ENCODE data around the gene CILP. TPM values are rescaled to one million over a fixed set of nuclear protein-coding genes. Genes with fewer than 3 reads are reported as not detected.
A peak's percentile ranks its signal among the peaks of the same experiment; 100 is the strongest.

Gene CILP
- total RNA-seq, 1 donor from 2014 or later: 129 TPM

GRCh38 chr15:65208647-65209046 is 2.6 kb downstream of the CILP start:
- Histone ChIP-seq H3K4me3 (no peak overlapping the region), H3K27ac (peak overlapping the region; percentile 12), H3K9me3 (no peaks in the 10 kb centered on the region), H3K27me3 (no peaks in the 10 kb centered on the region), H3K36me3 (no peaks in the 10 kb centered on the region), H3K4me1 (peaks cover 38% of the 10 kb centered on the region)
- TF ChIP-seq POLR2A (IDR thresholded peaks at IDR 0.05) (no peak), POLR2AphosphoS5 (IDR thresholded peaks at IDR 0.05; ENCODE audit: insufficient read depth in 1 of 2, low read depth in 1 of 2) (no peak), CTCF (IDR thresholded peaks at IDR 0.05) (no peak)
- no peak for DNase-seq (ENCODE audit: extremely low spot score in 2 of 2)
- intact Hi-C loops (cut with DNase I): no loop called here

- Histone ChIP-seq H3K9me3 (no peaks in the 10 kb centered on the region), H3K4me1 (peaks cover 34% of the 10 kb centered on the region), H3K4me3 (no peak overlapping the region), H3K27ac (no peak overlapping the region), H3K27me3 (no peaks in the 10 kb centered on the region), H3K36me3 (no peaks in the 10 kb centered on the region)
- intact Hi-C loops (cut with DNase I): no loop called here
- no peak for DNase-seq (ENCODE audit: extremely low spot score in 2 of 2)
- TF ChIP-seq POLR2A (IDR thresholded peaks at IDR 0.05) (no peak), POLR2AphosphoS5 (IDR thresholded peaks at IDR 0.05; ENCODE audit: insufficient read depth in 1 of 2, low read depth in 1 of 2) (no peak), CTCF (IDR thresholded peaks at IDR 0.05) (no peak)
These were observed 3.9 kb downstream of the CILP start for GRCh38 chr15:65207280-65207840.

- intact Hi-C loops (cut with DNase I): no loop called here
- Histone ChIP-seq H3K27me3 (no peaks in the 10 kb centered on the region), H3K4me3 (no peak overlapping the region), H3K27ac (no peak overlapping the region), H3K4me1 (peaks cover 28% of the 10 kb centered on the region), H3K36me3 (no peaks in the 10 kb centered on the region), H3K9me3 (no peaks in the 10 kb centered on the region)
- no peak for DNase-seq (ENCODE audit: extremely low spot score in 2 of 2)
- TF ChIP-seq CTCF (IDR thresholded peaks at IDR 0.05) (no peak), POLR2AphosphoS5 (IDR thresholded peaks at IDR 0.05; ENCODE audit: insufficient read depth in 1 of 2, low read depth in 1 of 2) (no peak), POLR2A (IDR thresholded peaks at IDR 0.05) (no peak)
These were observed 4.5 kb downstream of the CILP start for GRCh38 chr15:65206750-65207149.

GRCh38 chr15:65204931-65205660 is 6.2 kb downstream of the CILP start:
- no peaks in the 10 kb centered on the region for H3K27me3 ChIP-seq
- H3K4me3 ChIP-seq: no peak overlapping the region
- no peak for TF ChIP-seq POLR2A (IDR thresholded peaks at IDR 0.05)
- H3K27ac ChIP-seq: no peak overlapping the region
- no peak for DNase-seq (ENCODE audit: extremely low spot score in 2 of 2)
- no peaks in the 10 kb centered on the region for H3K9me3 ChIP-seq
- intact Hi-C loops (cut with DNase I): no loop called here
- H3K4me1 ChIP-seq: peaks cover 13% of the 10 kb centered on the region
- H3K36me3 ChIP-seq: no peaks in the 10 kb centered on the region

GRCh38 chr15:65204236-65204930 is 6.9 kb downstream of the CILP start:
- Histone ChIP-seq H3K9me3 (no peaks in the 10 kb centered on the region), H3K27ac (no peak overlapping the region), H3K4me3 (no peak overlapping the region), H3K36me3 (no peaks in the 10 kb centered on the region), H3K27me3 (no peaks in the 10 kb centered on the region), H3K4me1 (peaks cover 6% of the 10 kb centered on the region)
- no peak for DNase-seq (ENCODE audit: extremely low spot score in 2 of 2)
- intact Hi-C loops (cut with DNase I): no loop called here
- TF ChIP-seq POLR2A (IDR thresholded peaks at IDR 0.05): no peak
- no peak for TF ChIP-seq POLR2AphosphoS5 (IDR thresholded peaks at IDR 0.05; ENCODE audit: insufficient read depth in 1 of 2, low read depth in 1 of 2)
- TF ChIP-seq CTCF (IDR thresholded peaks at IDR 0.05): no peak

Data from vagina (tissue), 2 donors.